ENCODE measurements around the gene B3GAT1. TPM values are rescaled to one million over a fixed set of nuclear protein-coding genes. Genes with fewer than 3 reads are reported as not detected.

B3GAT1 gene
- total RNA-seq, 1 experiment from 2014 or later, result not detected

DNA sequence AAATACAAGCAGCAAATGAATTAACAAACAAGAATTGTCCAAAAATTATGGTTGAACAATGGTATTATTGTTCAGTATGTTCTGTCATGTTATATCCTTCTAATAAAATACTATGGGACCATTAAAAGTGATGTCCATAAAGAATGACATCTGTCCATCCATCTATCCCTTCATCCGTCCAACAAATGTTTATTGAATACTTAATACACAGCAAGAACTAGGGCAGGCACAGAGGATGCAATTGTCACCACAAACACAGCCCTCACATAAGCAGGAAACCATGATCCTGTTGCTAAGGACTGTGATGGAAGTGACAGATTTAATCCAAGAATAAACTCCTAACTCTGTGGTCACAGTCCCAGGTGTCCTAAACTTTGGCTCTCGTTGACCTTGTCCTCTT, 20.7 kb upstream of the B3GAT1 start (continued):
- TF ChIP-seq, protein P1, sequence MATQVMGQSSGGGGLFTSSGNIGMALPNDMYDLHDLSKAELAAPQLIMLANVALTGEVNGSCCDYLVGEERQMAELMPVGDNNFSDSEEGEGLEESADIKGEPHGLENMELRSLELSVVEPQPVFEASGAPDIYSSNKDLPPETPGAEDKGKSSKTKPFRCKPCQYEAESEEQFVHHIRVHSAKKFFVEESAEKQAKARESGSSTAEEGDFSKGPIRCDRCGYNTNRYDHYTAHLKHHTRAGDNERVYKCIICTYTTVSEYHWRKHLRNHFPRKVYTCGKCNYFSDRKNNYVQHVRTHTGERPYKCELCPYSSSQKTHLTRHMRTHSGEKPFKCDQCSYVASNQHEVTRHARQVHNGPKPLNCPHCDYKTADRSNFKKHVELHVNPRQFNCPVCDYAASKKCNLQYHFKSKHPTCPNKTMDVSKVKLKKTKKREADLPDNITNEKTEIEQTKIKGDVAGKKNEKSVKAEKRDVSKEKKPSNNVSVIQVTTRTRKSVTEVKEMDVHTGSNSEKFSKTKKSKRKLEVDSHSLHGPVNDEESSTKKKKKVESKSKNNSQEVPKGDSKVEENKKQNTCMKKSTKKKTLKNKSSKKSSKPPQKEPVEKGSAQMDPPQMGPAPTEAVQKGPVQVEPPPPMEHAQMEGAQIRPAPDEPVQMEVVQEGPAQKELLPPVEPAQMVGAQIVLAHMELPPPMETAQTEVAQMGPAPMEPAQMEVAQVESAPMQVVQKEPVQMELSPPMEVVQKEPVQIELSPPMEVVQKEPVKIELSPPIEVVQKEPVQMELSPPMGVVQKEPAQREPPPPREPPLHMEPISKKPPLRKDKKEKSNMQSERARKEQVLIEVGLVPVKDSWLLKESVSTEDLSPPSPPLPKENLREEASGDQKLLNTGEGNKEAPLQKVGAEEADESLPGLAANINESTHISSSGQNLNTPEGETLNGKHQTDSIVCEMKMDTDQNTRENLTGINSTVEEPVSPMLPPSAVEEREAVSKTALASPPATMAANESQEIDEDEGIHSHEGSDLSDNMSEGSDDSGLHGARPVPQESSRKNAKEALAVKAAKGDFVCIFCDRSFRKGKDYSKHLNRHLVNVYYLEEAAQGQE (IDR thresholded peaks at IDR 0.05; ENCODE audit: low read depth), result no peak
- TF ChIP-seq POLR2AphosphoS5 (IDR thresholded peaks at IDR 0.05; ENCODE audit: low read depth, low read length), result no peak
- no peak for TF ChIP-seq CEBPB (IDR thresholded peaks at IDR 0.05; ENCODE audit: low read depth)
- TF ChIP-seq FOSL1 (IDR thresholded peaks at IDR 0.05; ENCODE audit: low read depth), result no peak
- TF ChIP-seq ZFX (IDR thresholded peaks at IDR 0.05), result no peak
- TF ChIP-seq ELF1 (IDR thresholded peaks at IDR 0.05; ENCODE audit: borderline replicate concordance, low read depth), result no peak
- TF ChIP-seq RAD21 (IDR thresholded peaks at IDR 0.05; ENCODE audit: low read depth), result no peak
- no peak for TF ChIP-seq JUND (IDR thresholded peaks at IDR 0.05)

DNA sequence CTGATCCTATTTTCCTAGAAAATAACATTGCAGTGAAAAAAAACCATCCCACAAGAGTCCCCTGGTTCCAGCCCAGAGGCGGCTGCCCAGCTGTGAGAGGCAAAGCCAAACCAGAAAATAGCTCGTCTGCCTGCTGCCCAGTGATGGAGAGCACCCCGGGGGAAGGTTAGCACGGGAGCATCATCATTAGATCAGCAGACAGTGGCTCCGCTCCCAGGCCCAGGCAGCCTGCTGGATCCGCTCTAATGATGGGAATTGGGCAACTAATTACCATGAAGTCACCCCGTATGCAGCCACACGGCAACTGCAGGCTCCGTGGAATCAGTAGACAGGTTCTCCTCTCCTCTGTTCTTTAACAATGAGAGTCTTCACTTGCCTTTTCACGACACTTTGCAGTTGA, 17.1 kb upstream of the B3GAT1 start:
- ATAC-seq (no peak), DNase-seq (ENCODE audit: low read depth, low spot score) (no peak)
- Histone ChIP-seq H3K27me3 (ENCODE audit: insufficient read depth, low read length) (peaks cover 72% of the 10 kb centered on the region), H2AFZ (ENCODE audit: low read depth, low read length, poor library complexity, severe bottlenecking) (no peak overlapping the region), H3K9ac (ENCODE audit: low read length) (no peak overlapping the region), H3K4me3 (replicated peaks in 1 of 2; ENCODE audit: low read depth in 1 of 2, low read length in 2 of 2) (no peak overlapping the region), H3K9me2 (ENCODE audit: insufficient read depth) (no peaks in the 10 kb centered on the region), H3K79me2 (ENCODE audit: insufficient read depth, low read length) (no peaks in the 10 kb centered on the region), H3K9me3 (ENCODE audit: control insufficient read depth in 1 of 2, insufficient read depth in 1 of 2, low read depth in 1 of 2, low read length in 2 of 2) (no peaks in the 10 kb centered on the region), H3K27ac (ENCODE audit: low read depth, low read length) (no peak overlapping the region), H4K20me1 (ENCODE audit: insufficient read depth) (no peaks in the 10 kb centered on the region), H3K4me2 (ENCODE audit: low read length) (no peak overlapping the region), H3K4me1 (ENCODE audit: control insufficient read depth in 1 of 2, insufficient read depth in 2 of 2, low read length in 2 of 2) (no peaks in the 10 kb centered on the region), H3K36me3 (ENCODE audit: control insufficient read depth in 1 of 2, insufficient read depth in 2 of 2, low read length in 2 of 2) (no peaks in the 10 kb centered on the region)
- ChIA-PET RAD21 (ENCODE audit: low non-redundant PET in 1 of 2, low total read pairs in 2 of 2, uncharacterized antibody in 2 of 2, unreplicated experiment in 2 of 2) (no interaction called here), CTCF (no interaction called here), POLR2A (no interaction called here)
- intact Hi-C loops (cut with micrococcal nuclease), result no loop called here
- BruUV-seq (replicated peaks), result no TSS peak
- TF ChIP-seq CBX3 (IDR thresholded peaks at IDR 0.05; ENCODE audit: low read depth) (no peak), EZH2phosphoT487 (IDR thresholded peaks at IDR 0.05; ENCODE audit: borderline replicate concordance) (no peak), JUND (IDR thresholded peaks at IDR 0.05) (no peak)

Measured in HCT116 (cell line).